ENCODE data around the gene CNTNAP5. TPM values are rescaled to one million over a fixed set of nuclear protein-coding genes. Genes with fewer than 3 reads are reported as not detected.

The CNTNAP5 gene
- total RNA-seq, 1 donor from 2014 or later, result not detected

DNA sequence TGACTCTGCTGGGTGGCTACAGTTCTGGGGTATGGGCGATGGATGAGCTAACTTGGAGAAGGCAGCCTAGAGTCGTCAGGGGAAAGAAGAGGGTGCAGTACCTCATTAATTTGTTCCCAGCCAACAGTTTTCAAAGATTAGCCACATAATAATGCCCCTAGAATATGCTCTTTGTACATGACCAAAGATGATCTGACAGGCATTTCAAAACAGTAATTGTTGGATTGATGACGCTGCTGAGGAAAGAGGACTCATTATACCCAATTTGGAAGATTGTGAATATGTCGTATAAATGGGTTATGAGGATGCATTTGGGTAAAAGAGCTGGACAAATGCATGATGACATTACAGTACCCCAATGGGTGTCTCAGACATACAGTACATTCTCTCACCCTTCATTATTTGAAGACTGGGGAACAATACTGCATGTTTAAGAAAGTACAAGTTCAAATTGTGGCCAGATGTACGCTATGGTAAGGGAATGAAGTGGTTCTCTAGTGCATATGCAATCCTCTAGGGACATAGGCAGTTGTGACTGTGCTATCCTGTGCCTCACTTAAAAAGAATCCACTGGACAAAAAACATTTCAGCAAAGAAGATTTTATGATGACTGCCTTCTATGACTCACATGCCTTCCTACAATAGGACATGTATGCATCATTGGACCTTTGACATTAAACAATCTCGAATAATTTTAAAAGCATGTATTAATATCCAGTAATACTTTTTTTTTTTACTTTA, 233.2 kb downstream of the CNTNAP5 start:
- DNase-seq (ENCODE audit: low read depth), result no peak
- TF ChIP-seq, protein P1, sequence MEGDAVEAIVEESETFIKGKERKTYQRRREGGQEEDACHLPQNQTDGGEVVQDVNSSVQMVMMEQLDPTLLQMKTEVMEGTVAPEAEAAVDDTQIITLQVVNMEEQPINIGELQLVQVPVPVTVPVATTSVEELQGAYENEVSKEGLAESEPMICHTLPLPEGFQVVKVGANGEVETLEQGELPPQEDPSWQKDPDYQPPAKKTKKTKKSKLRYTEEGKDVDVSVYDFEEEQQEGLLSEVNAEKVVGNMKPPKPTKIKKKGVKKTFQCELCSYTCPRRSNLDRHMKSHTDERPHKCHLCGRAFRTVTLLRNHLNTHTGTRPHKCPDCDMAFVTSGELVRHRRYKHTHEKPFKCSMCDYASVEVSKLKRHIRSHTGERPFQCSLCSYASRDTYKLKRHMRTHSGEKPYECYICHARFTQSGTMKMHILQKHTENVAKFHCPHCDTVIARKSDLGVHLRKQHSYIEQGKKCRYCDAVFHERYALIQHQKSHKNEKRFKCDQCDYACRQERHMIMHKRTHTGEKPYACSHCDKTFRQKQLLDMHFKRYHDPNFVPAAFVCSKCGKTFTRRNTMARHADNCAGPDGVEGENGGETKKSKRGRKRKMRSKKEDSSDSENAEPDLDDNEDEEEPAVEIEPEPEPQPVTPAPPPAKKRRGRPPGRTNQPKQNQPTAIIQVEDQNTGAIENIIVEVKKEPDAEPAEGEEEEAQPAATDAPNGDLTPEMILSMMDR (conservative IDR thresholded peaks at IDR 0.05; ENCODE audit: low read depth, low read length), result no peak

DNA sequence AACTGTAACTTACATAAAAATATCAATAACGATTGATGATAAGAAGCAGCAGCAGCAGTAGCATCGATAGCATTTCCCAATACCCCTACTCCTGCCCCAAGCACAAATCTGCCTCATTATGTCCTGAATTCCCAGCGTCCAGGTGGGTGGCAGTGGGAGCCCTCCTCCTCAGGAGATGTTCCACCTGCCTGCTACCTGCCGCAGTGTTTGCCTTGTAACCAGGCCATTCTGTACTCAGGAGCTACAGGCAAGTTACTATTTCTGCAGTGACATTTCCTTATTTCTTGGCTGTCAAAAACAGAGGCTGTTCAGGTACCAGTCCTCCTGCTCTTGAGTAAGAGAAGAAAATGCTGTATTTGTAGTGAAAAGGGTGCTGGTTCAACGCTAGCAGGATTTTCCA, 236.4 kb downstream of the CNTNAP5 start:
- TF ChIP-seq, protein P1 (conservative IDR thresholded peaks at IDR 0.05; ENCODE audit: low read depth, low read length), result no peak
- no peak for DNase-seq (ENCODE audit: low read depth)
- H3K4me3 ChIP-seq (ENCODE audit: low read depth, low read length), result no peak overlapping the region

More for the DNA sequence above, 233.2 kb downstream of the CNTNAP5 start:
- no peak overlapping the region for H3K4me3 ChIP-seq (ENCODE audit: low read depth, low read length)

DNA sequence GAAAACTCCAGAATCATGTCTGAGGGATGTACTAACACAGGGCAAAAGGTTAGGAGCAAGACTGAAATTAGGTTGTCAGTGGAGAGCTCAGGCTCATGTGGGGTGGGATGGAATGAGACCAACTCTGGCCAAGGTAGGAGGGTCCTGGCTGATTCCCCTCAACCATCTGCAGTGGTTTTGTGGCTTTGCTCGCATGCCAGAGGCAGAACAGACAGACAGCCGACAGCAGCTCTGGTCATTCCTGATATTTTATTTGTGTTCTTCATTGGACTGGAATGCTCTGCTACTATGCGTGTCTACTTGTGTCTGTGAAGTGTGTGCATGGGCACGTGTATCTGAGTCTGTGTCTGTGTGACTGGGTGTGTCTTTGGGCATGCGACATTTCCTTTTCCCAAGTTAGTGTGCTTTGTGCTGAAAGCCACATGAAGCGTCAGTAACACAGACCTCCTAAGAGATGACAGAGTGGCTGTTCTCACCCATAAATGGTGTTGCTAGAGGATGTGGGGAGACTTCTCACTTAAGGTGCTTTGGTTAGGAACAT, 239.5 kb downstream of the CNTNAP5 start:
- DNase-seq (ENCODE audit: low read depth), result no peak
- TF ChIP-seq, protein P1 (conservative IDR thresholded peaks at IDR 0.05; ENCODE audit: low read depth, low read length), result no peak
- no peak overlapping the region for H3K4me3 ChIP-seq (ENCODE audit: low read depth, low read length)

DNA sequence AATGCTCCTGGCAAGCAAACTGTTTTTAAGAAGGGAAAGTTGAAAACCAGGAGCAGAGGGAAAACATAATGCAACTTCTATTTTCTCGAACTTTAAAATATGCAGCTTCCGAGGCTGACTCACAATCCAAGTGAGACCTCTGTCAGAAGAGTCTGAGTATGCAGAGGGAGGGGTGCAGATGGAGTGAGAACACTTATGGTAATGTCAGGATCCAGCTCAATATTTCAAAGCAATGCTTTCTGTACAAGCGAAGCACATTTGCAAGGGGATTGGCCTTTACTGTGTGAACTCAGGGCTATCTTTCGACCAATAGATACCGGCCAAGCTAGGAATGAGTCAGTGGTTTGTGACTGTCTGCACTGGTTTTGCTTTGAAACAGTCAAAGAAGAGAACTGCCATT, 242.7 kb downstream of the CNTNAP5 start:
- no peak overlapping the region for H3K4me3 ChIP-seq (ENCODE audit: low read depth, low read length)
- TF ChIP-seq, protein P1 (conservative IDR thresholded peaks at IDR 0.05; ENCODE audit: low read depth, low read length), result no peak
- no peak for DNase-seq (ENCODE audit: low read depth)

DNA sequence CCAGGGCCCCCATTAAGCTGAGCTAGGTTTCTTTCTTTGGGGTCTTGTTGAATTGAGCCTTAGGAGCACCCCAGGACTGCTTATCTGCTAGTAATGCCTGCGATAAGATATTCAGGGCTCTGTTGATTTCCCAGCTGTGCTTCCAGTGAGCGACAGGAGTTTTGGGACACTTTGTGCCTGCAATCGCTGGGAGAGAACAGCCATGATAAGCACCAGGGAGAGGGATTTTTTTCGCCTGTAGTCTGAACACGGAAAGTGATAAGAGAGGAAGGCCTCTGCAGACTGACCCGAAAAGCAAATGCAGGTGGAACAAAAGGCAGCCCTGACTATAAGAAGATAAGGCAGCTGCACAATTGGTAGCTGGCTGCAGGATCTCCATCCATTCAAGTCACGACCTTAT, 244.3 kb downstream of the CNTNAP5 start:
- DNase-seq (ENCODE audit: low read depth), result no peak
- TF ChIP-seq, protein P1 (conservative IDR thresholded peaks at IDR 0.05; ENCODE audit: low read depth, low read length), result no peak

DNA sequence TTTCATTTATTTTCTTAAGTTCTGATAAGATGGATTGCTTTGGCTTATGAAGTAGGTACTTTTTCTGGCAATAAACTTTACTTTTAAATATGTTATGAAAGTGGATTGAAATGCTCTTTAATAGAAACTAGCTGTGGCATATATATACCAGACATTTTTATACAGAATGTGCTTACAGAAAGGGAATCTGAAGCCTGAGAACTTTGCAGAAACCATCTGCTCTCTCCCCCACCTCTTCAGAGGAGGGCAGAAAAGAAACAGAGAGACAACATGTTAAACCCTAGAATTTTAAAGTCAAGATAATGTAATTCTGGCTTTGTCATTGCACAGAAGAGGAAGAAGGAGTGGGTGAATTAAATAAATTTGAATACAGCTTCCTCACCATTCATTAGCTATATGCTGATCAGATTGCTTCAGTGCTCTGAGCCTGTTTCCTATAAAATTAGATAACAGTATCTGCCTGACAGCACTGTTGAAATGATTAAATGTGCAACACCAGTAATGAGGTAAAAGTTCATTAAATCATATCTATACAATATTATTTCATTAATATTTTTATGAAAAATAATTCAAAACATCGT, 247.3 kb downstream of the CNTNAP5 start:
- H3K4me3 ChIP-seq (ENCODE audit: low read depth, low read length), result no peak overlapping the region
- no peak for DNase-seq (ENCODE audit: low read depth)
- TF ChIP-seq, protein P1 (conservative IDR thresholded peaks at IDR 0.05; ENCODE audit: low read depth, low read length), result no peak

More for the DNA sequence above, 244.3 kb downstream of the CNTNAP5 start:
- no peak overlapping the region for H3K4me3 ChIP-seq (ENCODE audit: low read depth, low read length)

All from epithelial cell of proximal tubule (primary cell).